ENCODE results near the gene CYP4F8.

The CYP4F8 gene

GRCh38 chr19:15616627-15617270 lies 1.7 kb downstream of the CYP4F8 start:
- DNase-seq = no peak

DNA sequence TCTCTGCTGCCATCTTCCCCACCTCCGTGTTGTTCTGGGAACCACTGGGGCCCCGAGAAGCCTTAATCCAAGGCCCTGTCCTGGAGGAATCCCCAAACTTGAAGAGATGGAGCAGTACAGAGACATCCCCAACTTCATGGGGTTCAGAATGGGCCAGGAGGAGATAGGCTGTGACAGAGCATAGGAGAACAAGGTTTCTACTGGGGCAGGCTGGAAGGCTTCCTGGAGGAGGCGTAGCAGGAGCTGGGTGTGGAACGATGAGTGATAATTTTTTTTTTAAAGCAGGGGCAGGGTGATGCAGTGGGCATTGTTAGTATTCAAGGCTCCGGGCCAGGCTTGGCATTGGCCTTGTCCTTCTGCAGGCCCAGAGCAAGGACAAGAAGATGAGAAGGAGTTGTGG lies 3.3 kb downstream of the CYP4F8 start:
- no peak for DNase-seq

- DNase-seq = no peak
These were observed 6.8 kb downstream of the CYP4F8 start for GRCh38 chr19:15621801-15622200.

DNA sequence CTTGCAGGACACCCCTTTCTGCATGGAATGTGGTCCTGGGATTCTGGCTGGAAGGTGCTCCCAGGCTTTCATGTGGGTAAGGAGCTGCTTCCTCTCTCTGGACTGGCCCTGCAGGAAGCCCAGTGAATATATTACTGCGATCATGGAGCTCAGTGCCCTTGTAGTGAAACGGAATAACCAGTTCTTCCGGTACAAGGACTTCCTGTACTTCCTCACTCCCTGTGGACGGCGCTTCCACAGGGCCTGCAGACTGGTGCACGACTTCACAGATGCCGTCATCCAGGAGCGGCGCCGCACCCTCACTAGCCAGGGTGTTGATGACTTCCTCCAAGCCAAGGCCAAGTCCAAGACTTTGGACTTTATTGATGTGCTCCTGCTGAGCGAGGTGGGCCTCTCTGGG lies 8.0 kb downstream of the CYP4F8 start:
- no peak for DNase-seq

- DNase-seq = no peak
These were observed 8.8 kb downstream of the CYP4F8 start for GRCh38 chr19:15623711-15624318.

DNA sequence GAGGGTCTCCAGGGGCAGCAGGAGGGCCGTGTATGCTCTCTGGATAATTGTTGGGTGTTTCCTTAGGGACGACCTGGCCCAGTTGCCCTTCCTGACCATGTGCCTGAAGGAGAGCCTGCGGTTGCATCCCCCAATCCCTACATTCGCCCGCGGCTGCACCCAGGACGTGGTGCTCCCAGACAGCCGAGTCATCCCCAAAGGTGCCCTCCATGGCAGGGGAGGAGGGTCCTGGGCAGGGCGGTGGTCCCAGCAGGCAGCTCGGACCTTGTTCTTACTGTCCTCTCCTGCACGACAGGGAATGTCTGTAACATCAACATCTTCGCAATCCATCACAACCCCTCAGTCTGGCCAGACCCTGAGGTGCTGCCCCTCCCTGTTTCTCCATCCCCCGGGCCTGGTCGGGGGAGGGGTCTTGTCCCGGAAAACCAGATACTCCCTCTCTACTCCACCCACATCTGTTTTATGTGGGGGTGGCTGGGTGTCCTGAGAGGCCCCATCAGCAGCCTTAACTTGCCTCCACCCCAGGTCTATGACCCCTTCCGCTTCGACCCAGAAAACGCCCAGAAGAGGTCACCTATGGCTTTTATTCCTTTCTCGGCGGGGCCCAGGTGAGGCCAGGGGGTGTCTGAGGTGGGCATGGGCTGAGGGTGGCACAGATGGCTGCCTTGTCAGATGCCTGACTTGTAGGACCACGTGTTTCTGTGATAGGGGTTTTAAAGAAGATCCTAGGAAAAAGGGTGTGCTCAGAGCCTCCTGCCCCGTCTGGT lies 13.4 kb downstream of the CYP4F8 start:
- DNase-seq = no peak

DNA sequence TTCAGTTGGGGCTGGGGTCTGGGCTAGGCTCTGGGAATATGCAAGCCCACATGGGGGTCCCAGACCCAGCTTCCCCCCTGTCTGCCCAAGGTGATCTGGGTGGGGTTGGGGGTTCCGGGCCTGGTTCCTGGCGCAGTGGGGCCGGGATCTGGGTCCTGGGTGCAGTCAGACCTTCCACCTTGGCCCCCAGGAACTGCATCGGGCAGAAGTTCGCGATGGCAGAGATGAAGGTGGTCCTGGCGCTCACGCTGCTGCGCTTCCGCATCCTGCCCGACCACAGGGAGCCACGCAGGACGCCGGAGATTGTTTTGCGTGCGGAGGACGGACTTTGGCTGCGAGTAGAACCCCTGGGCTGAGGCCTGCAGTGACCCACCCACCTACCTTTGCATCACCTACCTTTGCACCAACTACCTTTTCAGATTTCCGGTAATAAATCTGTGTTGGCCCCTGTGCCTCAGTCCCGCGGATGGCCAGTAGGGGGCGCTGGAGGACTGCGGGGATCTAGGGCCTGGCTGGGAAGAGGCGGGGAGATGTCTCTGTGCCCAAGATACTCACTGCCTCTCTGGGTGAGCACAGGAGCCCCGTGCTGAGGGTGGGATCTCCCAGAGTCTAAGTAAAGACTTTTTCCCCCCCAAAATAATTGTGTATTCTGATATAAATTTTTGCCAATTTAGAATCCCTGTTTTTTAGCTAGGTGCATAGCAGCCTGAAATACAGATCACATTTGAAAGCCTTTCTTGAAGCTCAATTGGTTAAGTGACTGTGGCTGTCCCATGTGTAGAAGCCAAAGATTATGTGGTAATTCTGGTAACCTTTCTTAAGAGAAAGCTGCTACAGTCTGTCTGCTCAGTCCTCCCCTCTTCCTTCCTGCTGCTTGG lies 14.2 kb downstream of the CYP4F8 start:
- DNase-seq = no peak

- no peak for DNase-seq
These were observed 16.8 kb downstream of the CYP4F8 start for GRCh38 chr19:15631817-15632216.

GRCh38 chr19:15633082-15633835 lies 18.2 kb downstream of the CYP4F8 start:
- no peak for DNase-seq

DNA sequence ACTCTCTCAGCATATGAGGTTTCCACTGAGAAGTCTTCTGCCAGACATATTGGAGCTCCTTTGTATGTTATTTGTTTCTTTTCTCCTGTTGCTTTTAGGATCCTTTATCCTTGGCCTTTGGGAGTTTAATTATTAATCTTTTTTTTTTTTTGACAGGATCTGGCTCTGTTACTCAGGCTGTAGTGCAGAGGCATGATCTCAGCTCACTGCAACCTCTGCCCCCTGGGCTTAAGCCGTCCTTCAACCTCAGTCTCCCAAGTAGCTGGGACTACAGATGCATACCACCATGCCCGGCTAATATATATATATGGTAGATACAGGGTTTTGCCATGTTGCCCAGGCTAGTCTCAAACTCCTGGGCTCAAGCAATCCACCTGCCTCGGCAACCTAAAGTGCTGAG lies 19.1 kb downstream of the CYP4F8 start:
- DNase-seq = no peak

DNA sequence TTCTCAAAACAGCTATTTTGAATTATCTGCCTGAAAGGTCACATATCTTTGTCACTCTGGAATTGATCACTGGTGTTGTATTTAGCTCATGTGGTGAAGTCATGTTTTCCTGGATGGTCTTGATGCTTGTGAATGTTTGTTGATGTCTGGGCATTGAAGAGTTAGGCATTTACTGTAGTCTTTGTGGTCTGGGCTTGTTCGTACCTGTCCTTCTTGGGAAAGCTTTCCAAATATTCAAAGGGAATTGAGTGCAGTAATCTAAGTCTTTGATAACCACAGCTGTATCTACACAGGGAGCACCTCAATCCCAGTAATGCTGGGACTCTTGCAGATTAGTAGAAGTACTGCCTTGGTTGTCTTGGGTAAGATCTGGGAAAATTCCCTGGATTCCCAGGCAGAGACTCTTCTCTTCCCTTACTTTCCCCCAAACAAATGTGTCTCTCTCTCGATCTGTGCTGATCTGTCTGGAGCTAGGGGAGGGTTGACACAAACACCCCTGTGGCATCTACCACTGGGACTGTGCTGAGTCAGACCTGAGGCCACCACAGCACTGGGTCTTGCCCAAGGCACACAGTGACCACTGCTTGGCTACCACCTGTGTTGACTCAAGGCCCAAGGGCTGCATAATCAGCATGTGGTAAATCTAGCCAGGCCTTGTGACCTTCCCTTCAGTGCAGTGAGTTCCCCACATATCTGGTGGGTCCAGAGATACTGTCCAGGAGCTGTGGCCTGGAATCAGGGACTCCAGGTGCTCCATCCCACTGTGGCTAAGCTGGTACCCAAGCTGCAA lies 20.2 kb downstream of the CYP4F8 start:
- no peak for DNase-seq

DNA sequence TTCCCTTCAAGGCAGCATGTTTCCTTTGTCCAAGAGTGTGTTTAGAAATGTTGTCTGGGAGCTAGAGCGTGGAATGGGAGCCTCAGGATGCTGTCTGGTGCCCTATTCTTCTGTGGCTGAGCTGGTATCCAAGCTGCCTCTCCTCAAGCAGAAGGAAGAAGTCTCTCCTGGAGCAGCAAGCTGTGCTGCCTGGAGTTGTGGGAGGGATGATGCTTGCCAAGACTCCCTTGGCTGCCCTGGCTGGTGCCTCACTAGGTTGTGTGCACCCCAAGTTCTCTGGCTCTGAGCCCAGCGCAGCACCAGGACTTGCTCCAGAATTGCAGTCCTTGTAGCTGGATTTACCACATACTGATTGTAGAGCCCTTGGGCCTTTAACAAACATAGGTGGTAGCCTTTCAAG lies 21.0 kb downstream of the CYP4F8 start:
- no peak for DNase-seq

DNA sequence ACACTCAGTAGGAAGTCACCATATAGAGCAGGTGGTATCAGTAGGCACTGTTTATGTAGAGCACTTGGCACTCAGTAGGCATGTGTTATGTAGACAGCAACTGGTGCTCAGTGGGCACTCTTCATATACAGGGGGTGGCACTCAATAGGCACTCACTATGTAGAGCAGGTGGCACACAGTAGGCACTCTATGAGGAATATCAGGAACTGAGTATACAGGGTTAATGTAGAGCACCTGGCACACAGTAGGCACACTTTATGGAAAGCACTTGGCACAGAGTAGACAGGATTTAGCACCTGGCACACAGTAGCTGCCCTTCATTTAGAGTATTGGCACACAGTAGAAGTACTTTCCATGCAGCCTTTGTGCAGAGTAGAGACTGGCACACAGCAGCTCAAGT lies 24.6 kb downstream of the CYP4F8 start:
- DNase-seq = no peak

DNA sequence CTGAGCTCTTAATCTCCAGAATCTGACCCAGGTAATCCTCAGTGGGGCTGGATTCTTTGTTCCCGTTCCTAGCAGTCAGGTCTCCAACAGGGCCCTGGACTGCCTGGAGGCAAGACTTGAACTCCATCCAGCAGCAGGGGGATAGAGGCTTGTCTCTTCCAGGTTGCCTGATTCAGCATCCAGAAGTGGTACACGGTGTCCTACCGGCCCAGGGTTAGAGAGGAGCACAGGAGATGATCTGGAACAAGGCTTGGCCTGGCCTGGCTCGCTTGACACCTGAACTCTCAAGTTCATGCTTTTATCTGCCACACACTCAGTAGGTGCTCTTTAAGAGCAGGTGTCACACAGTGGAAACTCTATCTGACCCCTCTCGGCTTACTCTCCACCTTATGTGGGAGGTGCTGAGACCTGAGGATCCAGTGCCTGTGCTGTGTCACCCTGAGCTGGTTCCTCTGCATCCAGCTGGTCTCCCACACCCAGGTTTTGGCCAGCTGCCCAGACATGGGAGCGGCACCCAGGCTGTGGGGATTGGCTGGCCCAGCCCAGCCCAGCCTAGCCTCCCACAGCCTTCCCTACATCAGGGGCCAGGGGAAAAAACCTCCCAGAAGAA lies 25.4 kb downstream of the CYP4F8 start, which contains the start of gene CYP4F3:
CYP4F3 (plus strand) TSS at position 604 of the 610 bp plus-strand sequence. CDS start 519 bp downstream, outside the sequence.
- DNase-seq = no peak

GRCh38 chr19:15640904-15641597 lies 26.0 kb downstream of the CYP4F8 start:
- DNase-seq = no peak

DNA sequence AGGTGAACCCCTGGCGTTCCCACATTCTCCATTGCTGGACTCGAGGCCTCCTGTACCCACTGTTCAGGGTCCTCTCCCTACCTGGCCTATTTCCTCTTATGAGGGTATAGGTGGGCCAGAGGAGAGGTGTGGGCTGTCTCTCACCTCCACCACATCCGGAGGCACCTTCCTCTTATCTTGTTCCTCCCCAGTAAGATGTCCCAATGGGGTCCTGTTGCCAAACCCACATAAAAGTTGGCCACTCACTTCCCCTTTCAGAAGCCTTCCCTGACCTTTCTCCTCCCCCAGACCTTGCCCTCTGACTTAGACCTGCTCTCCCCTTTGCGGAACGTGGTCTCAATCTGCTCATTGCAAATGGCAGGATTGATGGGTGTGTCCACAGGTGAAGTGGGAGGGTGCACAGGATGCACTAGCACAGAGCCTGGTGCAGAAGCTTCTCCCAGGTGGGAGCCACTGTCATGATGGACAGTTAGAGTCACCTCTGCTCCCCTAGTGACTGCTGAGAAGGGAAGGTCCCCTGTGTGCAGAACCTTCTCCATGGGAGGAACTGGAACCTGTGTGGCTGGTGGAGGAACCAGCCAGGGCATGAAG lies 27.0 kb downstream of the CYP4F8 start:
- DNase-seq = no peak

DNA sequence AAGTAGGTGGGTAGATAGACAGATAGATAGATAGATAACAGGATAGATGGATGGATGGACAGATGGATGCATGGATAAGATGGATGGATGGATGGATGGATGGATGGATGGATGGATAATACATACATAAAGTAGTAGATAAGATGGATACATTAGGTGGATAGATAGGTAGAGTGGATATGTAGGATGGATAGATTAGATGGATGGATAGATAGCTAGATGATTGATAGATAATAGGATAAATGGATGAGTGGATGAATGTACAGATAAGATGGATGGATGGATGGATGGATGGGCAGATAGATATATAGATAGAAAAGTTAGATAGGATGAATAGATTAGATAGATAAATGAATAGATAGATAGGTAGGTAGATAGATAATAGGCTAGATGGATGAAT lies 27.8 kb downstream of the CYP4F8 start:
- DNase-seq = no peak

DNA sequence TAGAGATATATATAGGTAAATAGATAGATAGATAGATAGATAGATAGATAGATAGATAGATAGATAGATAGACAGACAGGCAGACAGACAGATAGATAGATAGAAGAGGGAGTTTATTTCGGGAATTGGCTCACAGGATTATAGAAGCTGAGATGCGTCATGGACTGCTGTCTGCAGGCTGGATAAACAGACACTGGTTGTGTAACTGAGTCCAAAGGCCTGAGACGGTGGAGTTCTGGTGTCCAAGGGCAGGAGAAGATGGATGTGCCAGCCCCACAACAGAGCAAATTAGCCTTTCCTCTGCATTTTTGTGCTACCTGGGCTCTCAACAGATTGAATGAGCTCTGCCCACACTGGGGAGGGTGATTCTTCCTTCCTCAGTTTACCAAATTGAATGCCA lies 28.4 kb downstream of the CYP4F8 start:
- DNase-seq = no peak

GRCh38 chr19:15644066-15644741 lies 29.2 kb downstream of the CYP4F8 start:
- DNase-seq = no peak
